H1 (cell line): ENCODE results near the gene AGO3. TPM values are rescaled to one million over a fixed set of nuclear protein-coding genes. Genes with fewer than 3 reads are reported as not detected.

Experiments
- CTCF ChIA-PET: fragments of 300-600 bp; sonication (Branson Sonifier 250); formaldehyde crosslinking; loops from one replicate; lab custom pipeline; 2021; ENCODE audit not compliant: partially characterized antibody; lab: Charles Lee
- POLR2A ChIA-PET: fragments of 300-600 bp; sonication (Branson Sonifier 250); formaldehyde crosslinking; loops from one replicate; lab custom pipeline; 2021; ENCODE audit warnings: inconsistent platforms; ENCODE audit not compliant: partially characterized antibody; lab: Charles Lee
- DNase-seq, 2 experiments: peaks; one replicate each; pipeline versions ENCODE4 v3.0.0 to v3.0.0-alpha.2; 2010 to 2022; ENCODE audit warnings: low spot score in 2 of 2, low read depth in 1 of 2, mixed read lengths in 1 of 2
- FAIRE-seq: peaks from 2 replicates; lab custom pipeline; 2011; peaks lifted over from hg19 to GRCh38; lab: Jason Lieb, UNC
- H2AFZ ChIP-seq: 2 replicates; pipeline ENCODE4 v1.8.1; 2012; ENCODE audit warnings: low read length, inconsistent platforms
- H2AK5ac ChIP-seq: 2 replicates; pipeline ENCODE4 v1.6.1; 2013; ENCODE audit warnings: low read depth, low read length
- H2BK120ac ChIP-seq: replicated peaks from 2 replicates; pipeline ENCODE3; 2013; ENCODE audit warnings: low read depth, low read length, inconsistent platforms
- H2BK12ac ChIP-seq: 2 replicates; pipeline ENCODE4 v1.6.1; 2013; ENCODE audit warnings: low read depth, low read length
- H2BK15ac ChIP-seq: 2 replicates; pipeline ENCODE4 v1.6.1; 2013; ENCODE audit warnings: low read length
- H2BK20ac ChIP-seq: 2 replicates; pipeline ENCODE4 v1.6.1; 2013; ENCODE audit warnings: low read length
- H2BK5ac ChIP-seq: 2 replicates; pipeline ENCODE4 v1.6.1; 2013; ENCODE audit warnings: low read depth, low read length
- H3K14ac ChIP-seq: 2 replicates; pipeline ENCODE4 v1.6.1; 2013; ENCODE audit warnings: inconsistent platforms; ENCODE audit not compliant: insufficient read length
- H3K18ac ChIP-seq: 2 replicates; pipeline ENCODE4 v1.6.1; 2013; ENCODE audit warnings: low read length; ENCODE audit errors: extremely low read depth
- H3K23ac ChIP-seq: 2 replicates; pipeline ENCODE4 v1.6.1; 2013; ENCODE audit warnings: inconsistent platforms; ENCODE audit not compliant: insufficient read length
- H3K23me2 ChIP-seq: 2 replicates; pipeline ENCODE4 v1.6.1; 2013; ENCODE audit warnings: low read depth, low read length
- H3K27ac ChIP-seq: 2 replicates; pipeline ENCODE4 v1.6.1; 2011; ENCODE audit warnings: low read depth, low read length, inconsistent platforms
- H3K27me3 ChIP-seq, 4 experiments: replicated peaks in 1 of 4; 1 replicate in 1 of 4; 2 replicates in 3 of 4; pipeline versions ENCODE4 v1.6.1 to v1.8.1; 2011 to 2013; ENCODE audit warnings: low read length in 3 of 4, mild to moderate bottlenecking in 3 of 4, inconsistent platforms in 2 of 4, mixed read lengths in 2 of 4, moderate library complexity in 1 of 4; ENCODE audit not compliant: control insufficient read depth in 3 of 4, insufficient read depth in 3 of 4; ENCODE audit errors: extremely low read depth in 1 of 4
- H3K36me3 ChIP-seq, 4 experiments: 2 replicates each; pipeline versions ENCODE4 v1.6.1 to v1.8.1; 2011 to 2013; ENCODE audit warnings: mild to moderate bottlenecking in 4 of 4, low read length in 3 of 4, moderate library complexity in 2 of 4, control low read depth in 1 of 4, inconsistent platforms in 1 of 4; ENCODE audit not compliant: insufficient read depth in 4 of 4, control insufficient read depth in 2 of 4
- H3K4ac ChIP-seq: replicated peaks from 2 replicates; pipeline ENCODE3; 2013; ENCODE audit warnings: low read length, low read depth, mixed read lengths, inconsistent platforms; ENCODE audit not compliant: insufficient read length
- H3K4me1 ChIP-seq, 4 experiments: replicated peaks in 1 of 4; 1 replicate in 1 of 4; 2 replicates in 3 of 4; pipeline versions ENCODE4 v1.6.1 to v1.8.1; 2011 to 2013; ENCODE audit warnings: low read length in 3 of 4, inconsistent platforms in 2 of 4, mixed read lengths in 1 of 4; ENCODE audit not compliant: insufficient read depth in 4 of 4, control insufficient read depth in 3 of 4
- H3K4me2 ChIP-seq, 2 experiments: 2 replicates each; pipeline versions ENCODE4 v1.6.1 to v1.8.1; 2011 to 2013; ENCODE audit warnings: low read depth in 2 of 2, low read length in 2 of 2, control low read depth in 1 of 2, inconsistent platforms in 1 of 2, mild to moderate bottlenecking in 1 of 2; ENCODE audit not compliant: insufficient read depth in 1 of 2
- H3K4me3 ChIP-seq, 4 experiments: fragments of 200-600, 300-600 bp in 1 of 4; sonication (generic), shearing (Covaris generic), sonication (Bioruptor Twin) in 1 of 4; 2 replicates each; pipeline versions ENCODE4 v1.5.1 to v1.8.1; 2011 to 2016; ENCODE audit warnings: low read length in 4 of 4, low read depth in 3 of 4, control low read depth in 2 of 4, inconsistent platforms in 2 of 4, mild to moderate bottlenecking in 2 of 4, mixed read lengths in 1 of 4, moderate library complexity in 1 of 4; ENCODE audit not compliant: insufficient read depth in 2 of 4; ENCODE audit errors: extremely low read depth in 1 of 4
- H3K56ac ChIP-seq: replicated peaks from 2 replicates; pipeline ENCODE3; 2013; ENCODE audit warnings: low read depth, mild to moderate bottlenecking, mixed read lengths, low read length, inconsistent platforms; ENCODE audit not compliant: insufficient read length
- H3K79me1 ChIP-seq: 2 replicates; pipeline ENCODE4 v1.6.1; 2013; ENCODE audit warnings: low read depth, low read length, control low read depth
- H3K79me2 ChIP-seq, 2 experiments: 2 replicates each; pipeline versions ENCODE4 v1.6.1 to v1.8.1; 2012 to 2013; ENCODE audit warnings: low read length in 2 of 2, mild to moderate bottlenecking in 2 of 2, inconsistent platforms in 1 of 2; ENCODE audit not compliant: insufficient read depth in 2 of 2, control insufficient read depth in 1 of 2
- H3K9ac ChIP-seq, 4 experiments: replicated peaks in 1 of 4; 1 replicate in 1 of 4; 2 replicates in 3 of 4; pipeline versions ENCODE4 v1.6.1 to v1.8.1; 2011 to 2013; ENCODE audit warnings: low read depth in 3 of 4, low read length in 3 of 4, control low read depth in 2 of 4, mild to moderate bottlenecking in 2 of 4, moderate library complexity in 2 of 4, inconsistent platforms in 1 of 4; ENCODE audit errors: extremely low read depth in 1 of 4
- H3K9me3 ChIP-seq, 2 experiments: 2 replicates each; pipeline versions ENCODE4 v1.6.1 to v1.8.1; 2012 to 2013; ENCODE audit warnings: mild to moderate bottlenecking in 2 of 2, moderate library complexity in 2 of 2, control low read depth in 1 of 2, inconsistent platforms in 1 of 2, low read depth in 1 of 2, low read length in 1 of 2, mixed read lengths in 1 of 2; ENCODE audit not compliant: insufficient read depth in 2 of 2
- H4K20me1 ChIP-seq, 2 experiments: replicated peaks in 1 of 2; 2 replicates each; pipeline versions ENCODE3 to v1.8.1; 2011 to 2013; ENCODE audit warnings: inconsistent platforms in 2 of 2, low read length in 2 of 2, mild to moderate bottlenecking in 1 of 2; ENCODE audit not compliant: insufficient read depth in 2 of 2, control insufficient read depth in 1 of 2
- H4K5ac ChIP-seq: 2 replicates; pipeline ENCODE4 v1.6.1; 2013; ENCODE audit warnings: low read length, low read depth, mixed read lengths, inconsistent platforms; ENCODE audit not compliant: insufficient read length
- H4K8ac ChIP-seq: 2 replicates; pipeline ENCODE4 v1.8.0; 2013; ENCODE audit warnings: mild to moderate bottlenecking, moderate library complexity, low read length, inconsistent platforms; ENCODE audit not compliant: insufficient read depth; ENCODE audit errors: extremely low read depth
- H4K91ac ChIP-seq: replicated peaks from 2 replicates; pipeline ENCODE3; 2013; ENCODE audit warnings: low read length, mixed read lengths, inconsistent platforms; ENCODE audit not compliant: insufficient read length
- ATF2 ChIP-seq: IDR thresholded peaks from 2 replicates; pipeline ENCODE4 v1.6.1; 2012; ENCODE audit warnings: low read length, inconsistent platforms
- BCL11A ChIP-seq, 2 experiments: IDR thresholded peaks; one replicate each; pipeline ENCODE4 v1.6.1; 2011; ENCODE audit warnings: low read depth in 2 of 2, low read length in 2 of 2, mild to moderate bottlenecking in 2 of 2
- BRCA1 ChIP-seq: IDR thresholded peaks from 2 replicates; pipeline ENCODE4 v1.6.1; 2012; ENCODE audit warnings: low read depth, low read length, improper control_type of control experiment
- CHD2 ChIP-seq: IDR thresholded peaks from 2 replicates; pipeline ENCODE4 v1.6.1; 2012; ENCODE audit warnings: low read length, improper control_type of control experiment
- EZH2 ChIP-seq: fragments of 200-600 bp; sonication (generic); IDR thresholded peaks from 2 replicates; pipeline ENCODE4 v1.7.1; 2012; ENCODE audit warnings: low read depth, mild to moderate bottlenecking, moderate library complexity, low read length, inconsistent platforms; ENCODE audit not compliant: severe bottlenecking
- MAFK ChIP-seq: IDR thresholded peaks from 2 replicates; pipeline ENCODE4 v1.6.1; 2012; ENCODE audit warnings: low read depth, mild to moderate bottlenecking, improper control_type of control experiment, low read length
- POLR2A ChIP-seq, 2 experiments: IDR thresholded peaks; 1 replicate in 1 of 2; 2 replicates in 1 of 2; pipeline ENCODE4 v1.6.1; 2011; ENCODE audit warnings: low read depth in 2 of 2, low read length in 2 of 2, mild to moderate bottlenecking in 2 of 2; ENCODE audit errors: control extremely low read depth in 1 of 2
- POLR2AphosphoS5 ChIP-seq: IDR thresholded peaks from 2 replicates; pipeline ENCODE4 v1.6.1; 2011; ENCODE audit warnings: low read depth, low read length
- SIX5 ChIP-seq: IDR thresholded peaks from 2 replicates; pipeline ENCODE4 v1.6.1; 2011; ENCODE audit warnings: mild to moderate bottlenecking, low read depth, low read length
- YY1 ChIP-seq: IDR thresholded peaks from 2 replicates; pipeline ENCODE4 v1.6.1; 2011; ENCODE audit warnings: low read depth, mild to moderate bottlenecking, low read length
- WGBS, 2 experiments: shearing (Covaris generic) in 1 of 2; methylation state at CpG; one replicate each; pipeline versions ENCODE4 v1.1.6 to v1.1.7; 2013 to 2015; ENCODE audit warnings: low lambda C conversion rate in 2 of 2, mixed read lengths in 2 of 2, inconsistent platforms in 1 of 2, low coverage in 1 of 2, missing lambda C conversion rate in 1 of 2; ENCODE audit not compliant: insufficient replicate concordance in 2 of 2, insufficient coverage in 1 of 2, insufficient read length in 1 of 2; ENCODE audit errors: extremely low coverage in 1 of 2, missing lambda C conversion rate in 1 of 2; 5-methylcytosine and 5-hydroxymethylcytosine counted together
- polyA plus RNA-seq, 7 experiments: library from polyadenylated mRNA; depleted of rRNA in 3 of 7; stranded (reverse) in 5 of 7; unstranded in 2 of 7; fragments of >200 nt in 5 of 7; fragments of 200-250 nt in 2 of 7; gene quantifications; 1 replicate in 5 of 7; 2 replicates in 1 of 7; 4 replicates in 1 of 7; pipeline versions ENCODE4 v1.2.1 to v1.2.3, GENCODE V29; 2011 to 2013; ENCODE audit warnings: missing spikeins in 2 of 7, mixed read lengths in 2 of 7
- total RNA-seq: library from RNA; stranded (reverse); fragmentation: NEBNext Ultra II Directional; extraction: Animal tissue kit (Norgen Biotek cat#: 25700); gene quantifications from 2 replicates; pipeline ENCODE4 v1.2.1, GENCODE V29; 2021

AGO3 gene
- total and polyA plus RNA-seq, 2 of the 8 experiments (the other 6 are each of a cell fraction or from before 2014, with no cell fraction given): 10.7 to 26.4 TPM

GRCh38 chr1:35936838-35937237 is 5.9 kb downstream of the AGO3 start:
- no peak overlapping the region for H4K5ac ChIP-seq
- ChIA-PET CTCF (interaction anchor here (0.7 kb wide), 1 partner anchor 271 kb away, joined by 3 read pairs; no protein-coding TSS in a partner anchor), POLR2A (interaction anchor here (0.6 kb wide), 1 partner anchor 181 kb away, joined by 3 read pairs; no protein-coding TSS in a partner anchor)
- no peak overlapping the region for H2BK12ac ChIP-seq
- no peak overlapping the region for H2BK120ac ChIP-seq
- no peak overlapping the region for H3K27ac ChIP-seq
- no peak overlapping the region for H3K23ac ChIP-seq
- no peaks in the 10 kb centered on the region for H3K27me3 ChIP-seq
- H4K8ac ChIP-seq: no peak overlapping the region
- no peak overlapping the region for H3K4me3 ChIP-seq
- H3K4me2 ChIP-seq: no peak overlapping the region
- H3K36me3 ChIP-seq: no peaks in the 10 kb centered on the region
- no peaks in the 10 kb centered on the region for H3K23me2 ChIP-seq
- peaks cover 2% of the 10 kb centered on the region; the same call in 1 of the 2 replicates for H3K79me1 ChIP-seq
- peaks cover 0 to 1% of the 10 kb centered on the region in 2 experiments for H4K20me1 ChIP-seq
- no peak overlapping the region for H2BK5ac ChIP-seq
- no peak overlapping the region for H2AK5ac ChIP-seq
- FAIRE-seq: no peak
- no peak overlapping the region for H3K56ac ChIP-seq
- 88% methylated on average over 3 of the region's 3 CpGs; no CpG with 5 or more reads in 1 of the 2 experiments for WGBS, 2 experiments
- TF ChIP-seq SIX5: no peak
- TF ChIP-seq POLR2A (IDR thresholded peaks at IDR 0.05; ENCODE audit: control extremely low read depth in 1 of 2, low read depth in 2 of 2, low read length in 2 of 2): no peak
- no peak for TF ChIP-seq BRCA1
- TF ChIP-seq EZH2: no peak
- no peak for TF ChIP-seq ATF2
- no peak for TF ChIP-seq BCL11A (IDR thresholded peaks at IDR 0.05; ENCODE audit: low read depth in 2 of 2, low read length in 2 of 2)
- no peak for TF ChIP-seq YY1
- TF ChIP-seq CHD2: no peak
- TF ChIP-seq MAFK: no peak
- TF ChIP-seq POLR2AphosphoS5: no peak
- peaks cover 3 to 96% of the 10 kb centered on the region in 2 experiments for H3K79me2 ChIP-seq
- no peak overlapping the region for H3K4ac ChIP-seq
- peaks cover 0 to 4% (median 0%) of the 10 kb centered on the region in 4 experiments; a peak in 1 of 7 replicates for H3K4me1 ChIP-seq
- no peak overlapping the region for H2AFZ ChIP-seq
- H3K18ac ChIP-seq: no peak overlapping the region
- no peaks in the 10 kb centered on the region for H3K9me3 ChIP-seq
- H3K14ac ChIP-seq: no peak overlapping the region
- no peak overlapping the region for H3K9ac ChIP-seq
- H4K91ac ChIP-seq: no peak overlapping the region
- H2BK20ac ChIP-seq: no peak overlapping the region
- DNase-seq: no peak
- no peak overlapping the region for H2BK15ac ChIP-seq
